ENCODE measurements around the gene ASIC1. TPM values are rescaled to one million over a fixed set of nuclear protein-coding genes. Genes with fewer than 3 reads are reported as not detected.

ASIC1 gene
- total RNA-seq, 6 experiments from 2014 or later, result 0.07 to 0.19 (median 0.15) TPM; not detected in 2

DNA sequence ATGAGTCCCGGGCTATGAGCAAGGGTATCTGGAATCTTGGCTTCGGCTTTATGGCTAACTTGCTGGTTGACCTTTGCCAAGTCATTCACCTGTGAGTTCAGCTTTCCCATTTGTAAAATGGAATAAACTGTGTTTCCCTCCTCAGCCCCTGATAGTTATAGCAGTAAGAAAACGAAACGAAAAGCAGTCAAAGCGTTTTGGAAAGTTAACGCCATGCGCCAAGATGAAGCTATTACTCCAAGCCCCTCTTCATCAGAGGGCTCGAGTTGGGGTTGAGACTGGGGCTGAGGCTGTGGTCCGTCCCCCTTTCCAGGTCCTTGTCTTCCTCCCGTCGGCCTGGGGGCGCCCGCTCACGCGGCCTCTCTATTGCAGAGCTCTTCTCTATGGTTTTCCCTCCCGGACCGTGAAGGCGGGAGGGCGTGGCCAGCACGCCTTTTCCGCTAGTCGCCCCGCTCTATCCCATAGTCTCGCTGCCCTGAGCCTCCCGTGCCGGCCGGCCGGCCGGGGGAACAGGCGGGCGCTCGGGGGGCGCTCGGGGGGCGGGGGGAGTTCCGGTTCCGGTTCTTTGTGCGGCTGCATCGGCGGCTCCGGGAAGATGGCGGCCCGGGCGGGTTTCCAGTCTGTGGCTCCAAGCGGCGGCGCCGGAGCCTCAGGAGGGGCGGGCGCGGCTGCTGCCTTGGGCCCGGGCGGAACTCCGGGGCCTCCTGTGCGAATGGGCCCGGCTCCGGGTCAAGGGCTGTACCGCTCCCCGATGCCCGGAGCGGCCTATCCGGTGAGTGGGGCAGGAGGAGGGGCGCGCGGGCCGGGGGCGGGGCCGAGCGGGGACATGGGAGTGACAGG is 27.6 kb downstream of the ASIC1 start, which contains the start of gene SMARCD1:
Gene SMARCD1, plus strand, starts transcription at position 568 of the 840 bp plus-strand sequence. Its CDS starts 28 bp downstream, at position 596.
- TF ChIP-seq, protein P1, sequence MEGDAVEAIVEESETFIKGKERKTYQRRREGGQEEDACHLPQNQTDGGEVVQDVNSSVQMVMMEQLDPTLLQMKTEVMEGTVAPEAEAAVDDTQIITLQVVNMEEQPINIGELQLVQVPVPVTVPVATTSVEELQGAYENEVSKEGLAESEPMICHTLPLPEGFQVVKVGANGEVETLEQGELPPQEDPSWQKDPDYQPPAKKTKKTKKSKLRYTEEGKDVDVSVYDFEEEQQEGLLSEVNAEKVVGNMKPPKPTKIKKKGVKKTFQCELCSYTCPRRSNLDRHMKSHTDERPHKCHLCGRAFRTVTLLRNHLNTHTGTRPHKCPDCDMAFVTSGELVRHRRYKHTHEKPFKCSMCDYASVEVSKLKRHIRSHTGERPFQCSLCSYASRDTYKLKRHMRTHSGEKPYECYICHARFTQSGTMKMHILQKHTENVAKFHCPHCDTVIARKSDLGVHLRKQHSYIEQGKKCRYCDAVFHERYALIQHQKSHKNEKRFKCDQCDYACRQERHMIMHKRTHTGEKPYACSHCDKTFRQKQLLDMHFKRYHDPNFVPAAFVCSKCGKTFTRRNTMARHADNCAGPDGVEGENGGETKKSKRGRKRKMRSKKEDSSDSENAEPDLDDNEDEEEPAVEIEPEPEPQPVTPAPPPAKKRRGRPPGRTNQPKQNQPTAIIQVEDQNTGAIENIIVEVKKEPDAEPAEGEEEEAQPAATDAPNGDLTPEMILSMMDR (IDR thresholded peaks at IDR 0.05), result peak in 3 of 4 donors; percentile 55 to 61 (median 61)
- TF ChIP-seq POLR2A (IDR thresholded peaks at IDR 0.05), result peak; percentile 34
- intact Hi-C loops (cut with DNase I), result no loop called here
- Histone ChIP-seq H3K4me1 (peaks cover 0 to 12% (median 2%) of the 10 kb centered on the region in 4 donors), H3K27ac (peak within 1 kb of the TSS; percentile 81 to 90 (median 90)), H3K4me3 (peak within 1 kb of the TSS; percentile 92 to 97 (median 97)), H3K36me3 (peaks cover 0 to 32% (median 14%) of the 10 kb centered on the region in 4 donors), H3K27me3 (no peaks in the 10 kb centered on the region), H3K9me3 (no peaks in the 10 kb centered on the region)
- peak; percentile 93 to 95 (median 95) for DNase-seq
- ATAC-seq, result peak; percentile 89 to 96 (median 92)
- under 1% methylated on average over 18 of the region's 69 CpGs for WGBS (ENCODE audit: insufficient coverage, low coverage, low lambda C conversion rate, missing lambda C conversion rate)

DNA sequence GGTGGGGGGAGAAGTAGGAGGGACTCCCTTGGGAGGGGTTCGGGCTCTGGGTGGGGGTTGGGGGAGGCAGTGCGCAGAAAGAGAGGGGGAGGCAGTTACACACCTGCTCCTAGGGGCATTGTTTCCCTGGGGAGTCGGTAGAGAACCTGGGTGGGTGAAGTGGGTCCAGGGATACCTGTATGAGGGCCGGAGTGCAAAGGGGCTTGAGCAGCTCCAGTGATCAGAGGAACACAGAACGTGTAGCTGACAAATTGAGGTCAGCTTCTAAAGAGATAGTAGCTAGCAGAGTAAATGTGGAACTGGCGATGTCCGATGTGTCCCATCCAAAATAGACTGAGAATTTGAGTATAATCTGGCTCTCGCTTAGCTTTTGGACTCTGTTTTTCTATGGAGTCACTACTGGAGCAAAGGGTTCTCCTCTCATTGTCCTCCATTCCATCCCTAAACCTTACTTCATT is 28.2 kb downstream of the ASIC1 start:
- H3K4me1 ChIP-seq, result peaks cover 0 to 12% (median 2%) of the 10 kb centered on the region in 4 donors
- H3K4me3 ChIP-seq, result peak overlapping the region; percentile 92 to 97 (median 97)
- no peaks in the 10 kb centered on the region for H3K27me3 ChIP-seq
- no peak for TF ChIP-seq POLR2A (IDR thresholded peaks at IDR 0.05)
- TF ChIP-seq, protein P1 (IDR thresholded peaks at IDR 0.05), result no peak
- 1% methylated on average over 7 of the region's 8 CpGs for WGBS (ENCODE audit: insufficient coverage, low coverage, low lambda C conversion rate, missing lambda C conversion rate)
- intact Hi-C loops (cut with DNase I), result no loop called here
- H3K36me3 ChIP-seq, result peaks cover 0 to 38% (median 18%) of the 10 kb centered on the region in 4 donors
- ATAC-seq, result no peak
- H3K9me3 ChIP-seq, result no peaks in the 10 kb centered on the region
- peak overlapping the region; percentile 81 to 90 (median 90) for H3K27ac ChIP-seq
- DNase-seq, result no peak

DNA sequence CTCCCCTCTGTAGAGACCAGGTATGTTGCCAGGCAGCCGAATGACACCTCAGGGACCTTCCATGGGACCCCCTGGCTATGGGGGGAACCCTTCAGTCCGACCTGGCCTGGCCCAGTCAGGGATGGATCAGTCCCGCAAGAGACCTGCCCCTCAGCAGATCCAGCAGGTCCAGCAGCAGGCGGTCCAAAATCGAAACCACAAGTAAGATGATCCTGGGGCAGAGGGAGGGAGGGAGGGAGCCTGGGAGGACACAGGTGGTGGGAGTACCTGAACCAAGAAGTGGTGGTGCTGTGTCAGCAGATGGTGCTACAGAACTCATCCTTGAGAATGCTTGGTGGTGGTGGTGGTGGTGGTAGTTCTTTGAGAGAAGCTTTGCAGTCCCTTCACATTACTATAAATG is 28.8 kb downstream of the ASIC1 start:
- Histone ChIP-seq H3K27me3 (no peaks in the 10 kb centered on the region), H3K9me3 (no peaks in the 10 kb centered on the region), H3K4me1 (peaks cover 0 to 12% (median 2%) of the 10 kb centered on the region in 4 donors), H3K27ac (peak overlapping the region in 2 of 3 donors; percentile 81 to 90), H3K4me3 (peak overlapping the region in 2 of 3 donors; percentile 92 to 97), H3K36me3 (peaks cover 0 to 43% (median 20%) of the 10 kb centered on the region in 4 donors)
- 50% methylated on average over 4 of the region's 5 CpGs for WGBS (ENCODE audit: insufficient coverage, low coverage, low lambda C conversion rate, missing lambda C conversion rate)
- ATAC-seq (no peak), DNase-seq (no peak)
- intact Hi-C loops (cut with DNase I), result no loop called here
- TF ChIP-seq POLR2A (IDR thresholded peaks at IDR 0.05), result no peak
- TF ChIP-seq, protein P1 (IDR thresholded peaks at IDR 0.05), result no peak

DNA sequence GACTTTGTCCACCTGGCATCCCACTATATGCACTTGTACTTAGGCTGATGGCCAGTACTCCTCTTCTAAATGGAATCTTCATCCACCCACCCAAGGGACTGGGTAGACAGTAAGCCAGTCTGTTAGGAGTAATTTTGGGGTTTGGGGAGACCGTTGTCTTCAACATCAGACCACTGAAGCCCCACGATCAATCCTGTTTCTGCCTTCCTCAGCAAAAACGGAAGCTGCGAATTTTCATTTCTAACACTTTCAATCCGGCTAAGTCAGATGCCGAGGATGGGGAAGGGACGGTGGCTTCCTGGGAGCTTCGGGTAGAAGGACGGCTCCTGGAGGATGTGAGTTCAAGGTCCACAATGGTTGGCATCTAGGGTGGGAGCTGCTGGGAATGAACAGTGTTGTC is 29.8 kb downstream of the ASIC1 start:
- TF ChIP-seq, protein P1 (IDR thresholded peaks at IDR 0.05), result no peak
- TF ChIP-seq POLR2A (IDR thresholded peaks at IDR 0.05), result no peak
- intact Hi-C loops (cut with DNase I), result no loop called here
- no peak for ATAC-seq
- no peak overlapping the region for H3K4me3 ChIP-seq
- peaks cover 0 to 53% (median 24%) of the 10 kb centered on the region in 4 donors for H3K36me3 ChIP-seq
- H3K4me1 ChIP-seq, result peaks cover 0 to 12% (median 2%) of the 10 kb centered on the region in 4 donors
- no peak overlapping the region for H3K27ac ChIP-seq
- WGBS (ENCODE audit: insufficient coverage, low coverage, low lambda C conversion rate, missing lambda C conversion rate), result 65% methylated on average over 9 of the region's 9 CpGs
- DNase-seq, result no peak
- no peaks in the 10 kb centered on the region for H3K9me3 ChIP-seq
- H3K27me3 ChIP-seq, result no peaks in the 10 kb centered on the region
